Stimulated activated CD4-positive, alpha-beta T cell treated with anti-CD3 and anti-CD28 coated beads, Interleukin-2, amount 100 ng/mL, for 24 hours (primary cell): ENCODE data around the gene FOXQ1.
A peak's percentile ranks its signal among the peaks of the same experiment; 100 is the strongest.

Experiments
- DNase-seq, 2 donors: peaks; one replicate each; pipeline ENCODE4 v3.0.0-alpha.2; 2020

The FOXQ1 gene

GRCh38 chr6:1311400-1312202 lies at the start of gene FOXQ1:
TSS of gene FOXQ1 (plus strand) at chr6:1312098. CDS start at chr6:1312705, 607 bp downstream.
- DNase-seq = peak in 1 of 2 donors; percentile 37

GRCh38 chr6:1262704-1263038 lies 49.2 kb upstream of the FOXQ1 start:
- DNase-seq = no peak

- DNase-seq = no peak
These were observed 48.7 kb upstream of the FOXQ1 start for GRCh38 chr6:1263039-1263849.

- DNase-seq = no peak
These were observed 48.0 kb upstream of the FOXQ1 start for GRCh38 chr6:1263850-1264377.

- no peak for DNase-seq
These were observed 47.1 kb upstream of the FOXQ1 start for GRCh38 chr6:1264619-1265445.

- no peak for DNase-seq
These were observed 45.2 kb upstream of the FOXQ1 start for GRCh38 chr6:1266686-1267056.

GRCh38 chr6:1267057-1267732 lies 44.7 kb upstream of the FOXQ1 start:
- no peak for DNase-seq

- DNase-seq = no peak
These were observed 43.8 kb upstream of the FOXQ1 start for GRCh38 chr6:1267790-1268762.

GRCh38 chr6:1271071-1271763 lies 40.7 kb upstream of the FOXQ1 start:
- DNase-seq = no peak

- no peak for DNase-seq
These were observed 33.7 kb upstream of the FOXQ1 start for GRCh38 chr6:1278061-1278720.

GRCh38 chr6:1279065-1279464 lies 32.8 kb upstream of the FOXQ1 start:
- DNase-seq = no peak

- no peak for DNase-seq
These were observed 31.1 kb upstream of the FOXQ1 start for GRCh38 chr6:1280666-1281300.

GRCh38 chr6:1281746-1282145 lies 30.2 kb upstream of the FOXQ1 start:
- no peak for DNase-seq

GRCh38 chr6:1283501-1283900 lies 28.4 kb upstream of the FOXQ1 start:
- no peak for DNase-seq

- no peak for DNase-seq
These were observed 26.3 kb upstream of the FOXQ1 start for GRCh38 chr6:1285556-1285955.

- no peak for DNase-seq
These were observed 25.9 kb upstream of the FOXQ1 start for GRCh38 chr6:1285956-1286355.

GRCh38 chr6:1287103-1287591 lies 24.8 kb upstream of the FOXQ1 start:
- DNase-seq = no peak

GRCh38 chr6:1290086-1290485 lies 21.8 kb upstream of the FOXQ1 start:
- DNase-seq = no peak

GRCh38 chr6:1290805-1291204 lies 21.1 kb upstream of the FOXQ1 start:
- no peak for DNase-seq
